DMS79 (cell line): Measurements from ENCODE around the gene VIL1.

ENCODE experiments used
- DNase-seq: peaks from one replicate; lab custom pipeline; 2025; lab: John Stamatoyannopoulos, UW

VIL1 gene

GRCh38 chr2:218395090-218395444 is 23.9 kb upstream of the VIL1 start:
- DNase-seq = no peak

- DNase-seq = no peak
Observed at GRCh38 chr2:218395456-218395825, 23.5 kb upstream of the VIL1 start.

GRCh38 chr2:218395826-218396687 is 22.9 kb upstream of the VIL1 start:
- peak; percentile 86 for DNase-seq

GRCh38 chr2:218396688-218397462 is 22.0 kb upstream of the VIL1 start:
- DNase-seq = peak; percentile 76

GRCh38 chr2:218397463-218397819 is 21.5 kb upstream of the VIL1 start:
- no peak for DNase-seq

- DNase-seq = peak; percentile 41
Observed at GRCh38 chr2:218397820-218398436, 21.0 kb upstream of the VIL1 start.

GRCh38 chr2:218398437-218399390 is 20.2 kb upstream of the VIL1 start:
- no peak for DNase-seq

- DNase-seq = peak; percentile 82
Observed at GRCh38 chr2:218399391-218400166, 19.3 kb upstream of the VIL1 start, which contains the start of gene CTDSP1. Gene CTDSP1, plus strand, starts transcription at chr2:218399868. Its CDS starts 223 bp downstream, at chr2:218400091.

GRCh38 chr2:218400167-218400929 is 18.6 kb upstream of the VIL1 start:
- DNase-seq = no peak

- no peak for DNase-seq
Observed at GRCh38 chr2:218400930-218401881, 17.7 kb upstream of the VIL1 start.

- no peak for DNase-seq
Observed at GRCh38 chr2:218401890-218402289, 17.0 kb upstream of the VIL1 start.

GRCh38 chr2:218402491-218402901 is 16.4 kb upstream of the VIL1 start:
- no peak for DNase-seq

GRCh38 chr2:218402911-218403411 is 16.0 kb upstream of the VIL1 start:
- DNase-seq = no peak

- no peak for DNase-seq
Observed at GRCh38 chr2:218403810-218404209, 15.1 kb upstream of the VIL1 start.

- no peak for DNase-seq
Observed at GRCh38 chr2:218404351-218405085, 14.4 kb upstream of the VIL1 start.

- no peak for DNase-seq
Observed at GRCh38 chr2:218405086-218405745, 13.7 kb upstream of the VIL1 start.

GRCh38 chr2:218405746-218406208 is 13.1 kb upstream of the VIL1 start:
- no peak for DNase-seq
